Measurements from ENCODE around the gene EIF1.

Gene EIF1

DNA sequence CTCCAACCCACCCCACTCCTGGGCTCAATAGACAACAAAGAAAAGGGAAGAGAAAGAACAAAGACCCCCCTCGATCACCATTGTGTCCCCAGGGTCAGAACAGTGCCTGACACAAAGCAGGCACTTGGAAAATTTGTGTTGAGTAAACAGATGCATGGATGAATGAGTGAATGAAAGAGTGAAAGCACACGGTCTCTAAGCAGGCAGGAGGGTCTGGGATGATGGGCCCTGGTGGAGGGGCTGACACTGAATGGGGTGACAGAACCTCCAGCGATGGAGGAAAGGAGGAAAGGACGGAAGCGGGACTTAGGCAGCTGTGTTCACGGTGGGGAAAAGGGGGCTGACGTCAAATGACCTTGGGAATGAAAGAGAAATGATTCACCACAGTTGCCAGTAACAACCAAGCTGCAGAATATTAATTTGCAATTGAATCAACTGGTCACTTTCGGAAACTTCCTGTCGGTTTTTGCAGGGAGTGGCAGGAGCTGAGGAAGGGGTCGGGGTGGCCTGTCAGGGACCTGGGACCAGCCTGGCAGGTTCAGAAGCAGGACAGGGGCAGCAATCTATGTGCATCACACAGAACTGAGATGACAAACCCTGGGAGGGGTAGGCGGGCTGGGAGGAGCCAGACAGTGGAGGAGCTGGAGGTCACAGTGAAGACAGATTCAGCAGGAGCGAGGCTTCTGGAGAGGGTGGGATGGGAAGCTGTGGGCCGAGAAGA lies 16.7 kb downstream of the EIF1 start:
- no peak for DNase-seq

DNA sequence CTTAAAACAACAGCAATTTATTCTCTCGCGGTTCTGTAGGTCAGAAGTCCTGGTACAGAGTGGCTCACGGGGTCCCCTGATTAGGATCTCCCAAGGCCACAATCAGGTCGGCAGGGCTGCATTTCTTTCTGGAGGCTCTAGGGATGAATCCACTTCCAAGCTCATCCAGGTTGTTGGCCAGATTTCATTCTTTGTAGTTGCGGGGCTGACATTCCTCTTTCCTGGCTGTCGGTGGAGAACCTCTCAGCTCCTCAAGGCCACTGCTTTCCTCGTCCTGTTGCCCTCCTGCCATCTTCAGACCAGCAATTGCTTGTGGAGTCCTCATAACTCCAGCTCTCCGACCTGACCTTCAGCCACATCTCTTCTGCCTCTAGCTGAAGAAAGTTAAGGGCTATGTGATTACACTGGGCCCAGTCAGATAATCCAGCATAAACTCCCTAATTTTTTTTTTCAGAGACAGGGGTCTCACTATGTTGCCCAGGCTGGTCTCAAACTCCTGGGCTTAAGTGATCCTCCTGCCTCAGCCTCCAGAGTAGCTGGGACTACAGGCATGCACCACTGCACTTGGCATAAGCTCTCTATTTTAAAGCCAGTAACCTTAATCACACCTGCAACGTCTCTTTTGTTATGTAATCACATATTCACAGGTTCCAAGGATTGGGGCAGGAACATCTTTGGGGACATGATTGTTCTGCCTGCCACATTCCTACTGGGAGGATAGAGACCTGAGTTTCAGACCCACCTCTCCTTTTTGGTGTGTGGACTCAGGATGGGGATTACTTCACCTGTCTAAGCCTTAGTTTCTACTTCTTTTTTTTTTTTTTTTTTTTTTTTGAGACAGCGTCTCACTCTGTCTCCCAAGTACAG lies 19.4 kb downstream of the EIF1 start:
- no peak for DNase-seq

DNA sequence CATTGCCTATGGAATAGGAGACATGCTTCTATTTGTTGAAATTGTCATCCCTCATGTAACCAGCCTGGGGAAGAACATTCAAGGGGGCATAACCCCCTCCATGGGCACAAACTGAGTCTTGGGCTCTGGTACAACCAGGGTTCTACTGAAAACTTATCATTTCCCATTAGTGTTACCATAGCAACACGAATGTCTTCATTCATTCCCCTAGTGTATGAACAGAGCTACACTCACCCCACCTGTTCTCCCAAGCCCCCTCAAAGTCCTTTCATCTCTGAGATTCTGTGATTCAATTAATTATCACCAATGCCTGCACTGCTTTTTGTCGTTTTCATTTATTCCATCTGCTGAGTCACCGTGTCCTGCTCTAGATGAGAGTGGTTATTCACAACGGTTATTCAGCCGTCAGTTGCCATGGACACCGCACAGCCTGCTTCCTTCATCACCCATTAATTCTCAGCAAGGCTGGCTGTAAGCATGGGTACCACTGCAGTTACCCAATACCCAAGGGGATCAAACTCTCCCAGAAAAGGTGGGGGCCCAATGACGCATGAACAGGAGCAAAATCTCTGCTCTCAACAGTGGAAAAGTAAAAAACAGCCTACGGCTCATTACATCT lies 21.9 kb downstream of the EIF1 start:
- no peak for DNase-seq

DNA sequence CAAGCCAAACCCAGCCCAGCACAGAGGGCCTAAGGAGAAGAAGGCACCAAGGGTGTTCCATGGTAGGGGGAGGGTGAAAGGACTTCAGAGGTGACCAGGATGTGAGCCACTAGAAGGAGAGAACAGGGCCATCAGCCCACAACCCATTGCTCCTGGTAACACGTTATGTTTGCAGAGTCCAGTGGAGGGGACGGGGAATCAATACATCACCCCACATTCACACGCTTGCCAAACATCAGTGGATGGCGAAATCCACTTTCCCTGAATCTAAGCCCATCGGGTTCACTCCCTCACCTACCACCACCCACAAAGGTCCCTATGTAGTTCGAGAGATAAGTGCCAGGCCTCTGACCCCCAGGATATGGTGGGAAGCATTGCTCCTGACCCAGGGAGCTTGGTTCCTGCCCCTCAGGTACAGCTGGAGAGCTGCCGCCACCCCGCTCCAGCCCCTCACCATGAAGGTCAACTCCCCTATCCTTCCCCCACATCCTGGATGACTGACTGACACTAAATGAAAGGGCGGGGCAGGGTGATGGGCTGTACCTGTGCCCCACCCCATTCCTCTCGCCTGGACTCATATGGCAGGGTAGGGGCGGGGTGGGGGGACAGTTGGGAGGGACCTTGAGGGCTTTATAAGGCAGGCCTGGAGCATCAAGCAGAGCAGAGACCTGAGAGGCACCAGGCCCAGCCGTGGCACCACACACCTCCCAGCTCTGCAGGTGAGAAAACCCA lies 23.1 kb downstream of the EIF1 start, which contains the start of gene GAST:
Gene GAST, plus strand, starts transcription at position 663 of the 732 bp plus-strand sequence. CDS start 3,106 bp downstream, outside the sequence.
- DNase-seq, result no peak

DNA sequence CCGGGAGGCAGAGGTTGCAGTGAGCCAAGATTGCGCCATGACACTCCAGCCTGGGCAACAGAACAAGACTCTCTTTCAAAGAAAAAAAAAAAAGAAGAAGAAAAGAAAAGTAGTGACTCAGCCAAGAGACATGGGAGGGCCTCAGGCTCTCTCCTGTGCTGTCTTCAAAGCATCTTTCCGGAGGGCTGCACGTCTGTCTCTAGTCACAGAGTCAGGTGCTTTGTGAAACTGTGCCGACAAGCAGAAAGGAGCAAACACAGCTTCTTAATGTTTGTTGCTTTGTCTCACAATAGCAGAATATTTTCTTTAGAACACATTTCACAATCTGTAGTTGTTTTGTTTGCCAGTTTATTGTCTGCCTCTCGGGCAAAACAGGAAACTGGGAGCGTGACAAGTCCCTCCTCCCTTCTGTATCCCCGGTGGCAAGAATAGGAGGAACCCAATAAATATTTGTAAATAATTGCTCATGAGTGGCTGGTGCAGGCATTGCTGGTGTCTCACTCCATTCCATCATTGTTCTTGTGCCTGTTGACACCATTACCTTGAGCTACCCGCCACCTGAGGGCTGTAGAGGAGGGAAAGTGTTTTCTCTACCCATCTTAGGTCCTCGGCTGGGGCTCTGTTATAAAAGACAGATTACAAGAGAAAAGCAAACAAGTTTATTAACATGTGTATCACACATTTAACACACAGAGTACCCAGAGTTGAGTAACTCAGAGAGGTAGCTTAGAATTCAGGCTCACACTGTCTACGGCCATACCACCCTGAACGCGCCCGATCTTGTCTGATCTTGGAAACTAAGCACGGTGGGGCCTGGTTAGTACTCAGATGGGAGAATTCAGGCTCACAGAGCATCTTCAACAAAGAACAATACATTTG lies 29.0 kb downstream of the EIF1 start:
- no peak for DNase-seq

DNA sequence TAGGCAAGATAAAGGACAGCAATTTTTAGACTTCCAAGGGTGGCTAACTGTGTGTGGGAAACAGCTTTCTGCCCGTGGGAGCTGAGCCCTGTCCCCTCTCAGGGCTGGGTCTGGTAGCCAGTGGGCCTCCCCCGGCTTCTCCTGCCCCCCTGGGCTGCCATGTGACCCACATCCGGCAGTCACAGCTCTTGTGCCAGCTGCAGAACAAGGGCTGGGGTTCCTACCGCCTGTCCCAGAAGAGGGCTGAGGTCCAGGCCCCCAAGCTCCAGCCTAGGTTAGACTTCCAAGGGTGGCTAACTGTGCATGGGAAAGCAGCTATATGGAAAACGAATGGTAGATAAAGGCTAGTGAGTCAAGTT lies 29.6 kb downstream of the EIF1 start:
- no peak for DNase-seq

DNA sequence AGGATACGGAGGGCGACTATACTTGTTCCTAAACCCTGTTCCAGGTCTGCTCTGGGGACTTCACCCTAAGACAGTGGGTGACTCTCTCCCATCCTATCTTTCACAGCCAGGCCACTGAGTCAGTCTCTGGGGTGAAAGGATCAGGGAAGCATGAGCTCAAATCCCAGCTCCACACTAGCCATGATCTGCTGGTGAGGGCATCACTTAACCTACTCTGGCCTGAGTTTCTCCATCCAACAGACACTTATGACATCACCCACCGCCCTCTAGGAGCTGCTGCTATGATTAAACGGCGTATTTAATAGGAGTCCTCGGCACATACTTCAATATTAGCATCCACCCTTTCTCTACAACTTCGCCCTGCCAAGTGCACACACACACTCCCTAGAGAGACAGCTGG lies 33.5 kb downstream of the EIF1 start:
- DNase-seq, result no peak

DNA sequence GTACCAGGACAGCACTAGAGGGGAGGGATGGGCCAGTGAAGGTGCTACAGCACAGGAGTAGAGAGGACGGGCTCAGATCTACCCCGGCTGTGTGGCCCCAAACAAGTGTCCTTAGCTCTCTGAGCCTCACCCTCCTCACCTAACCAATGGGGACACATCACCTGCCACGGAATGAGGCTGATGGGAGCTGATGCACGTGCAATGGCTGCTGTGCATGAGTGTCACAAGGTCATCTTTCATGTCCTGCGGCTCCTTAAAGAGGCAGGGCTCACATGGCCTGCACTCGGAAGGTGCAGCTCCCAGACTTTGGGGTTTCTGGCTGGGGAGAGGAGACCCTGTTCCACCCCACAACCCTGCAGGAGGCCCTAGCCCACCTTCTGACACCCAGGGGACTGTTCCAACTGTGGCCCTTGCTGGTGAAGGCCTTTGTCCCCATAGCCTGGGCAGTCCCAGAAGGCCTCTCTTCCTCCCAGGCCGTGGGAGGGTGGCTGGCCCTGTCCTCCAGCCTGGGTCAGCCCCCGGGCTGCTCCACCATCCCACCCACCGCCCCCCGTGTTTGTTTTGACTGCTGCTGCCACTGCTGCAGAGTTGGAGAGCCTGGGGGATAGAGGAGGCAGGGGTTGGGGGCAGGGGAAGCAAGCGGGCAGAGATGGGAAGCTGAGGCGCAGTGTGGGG lies 35.3 kb downstream of the EIF1 start:
- no peak for DNase-seq

DNA sequence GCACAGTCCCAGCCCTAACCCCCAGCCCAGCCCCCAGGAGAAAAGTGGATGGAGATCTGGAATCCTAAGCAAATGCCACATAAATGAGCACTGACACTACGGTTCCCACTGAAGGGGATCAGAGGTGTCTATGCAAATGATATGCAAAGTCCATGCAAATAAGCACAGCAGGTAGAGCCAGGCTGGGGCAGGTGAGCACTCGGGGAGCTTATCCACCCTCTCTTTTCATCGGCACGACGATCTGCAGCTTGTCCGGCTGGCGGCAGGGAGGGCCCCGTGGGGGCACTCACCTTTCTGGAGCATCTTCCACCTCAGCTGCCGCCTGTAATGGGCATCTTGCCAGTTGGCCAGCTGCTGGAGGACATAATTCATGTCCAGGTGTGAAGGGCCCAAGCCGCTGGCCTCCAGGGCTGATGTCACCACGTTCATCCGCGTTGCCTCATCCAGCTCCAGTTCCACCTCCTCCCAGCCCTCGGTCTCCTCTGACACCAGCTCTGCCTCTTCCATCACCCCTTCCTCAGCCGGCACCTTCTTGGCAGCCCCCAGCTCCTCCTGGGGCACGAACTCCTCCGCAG lies 35.9 kb downstream of the EIF1 start:
- no peak for DNase-seq

DNA sequence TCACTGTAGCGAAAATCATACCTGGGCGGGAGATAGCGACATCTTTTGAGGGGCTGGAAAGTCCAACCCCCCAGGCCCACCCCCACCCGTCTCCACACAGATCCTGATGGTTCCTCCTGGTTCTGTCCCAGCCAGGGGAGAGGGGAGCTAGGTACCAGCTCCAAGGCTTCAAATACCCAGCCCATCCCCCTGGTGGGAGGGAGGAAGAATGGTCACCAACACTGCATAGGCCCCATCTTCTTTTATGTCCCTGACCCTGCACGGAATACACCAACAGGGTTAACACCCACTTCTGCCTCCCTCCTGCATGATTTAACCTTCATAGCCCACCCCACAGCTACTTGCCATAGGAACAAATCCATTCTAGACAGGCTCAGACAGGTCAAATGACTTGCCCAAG lies 36.4 kb downstream of the EIF1 start:
- no peak for DNase-seq

DNA sequence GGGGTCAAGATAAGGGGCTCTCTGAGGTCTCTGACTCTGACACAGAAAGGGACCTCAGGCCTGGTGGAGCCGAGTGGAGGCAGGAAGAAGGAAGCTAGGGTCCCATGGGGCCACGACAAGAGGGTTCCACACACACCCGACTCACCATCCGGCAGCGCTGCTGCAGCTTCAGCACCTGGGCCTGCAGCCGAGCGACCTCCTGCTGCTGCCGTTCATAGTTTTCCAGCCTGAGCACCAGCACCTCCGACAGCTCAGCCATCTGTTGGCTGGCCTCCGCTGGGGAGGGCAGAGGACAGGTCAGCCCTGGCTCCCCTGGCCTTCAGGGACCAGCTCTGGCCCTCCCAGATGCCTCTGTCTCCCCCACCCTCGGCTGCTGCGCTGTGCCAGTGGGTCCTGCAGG lies 39.4 kb downstream of the EIF1 start:
- no peak for DNase-seq

DNA sequence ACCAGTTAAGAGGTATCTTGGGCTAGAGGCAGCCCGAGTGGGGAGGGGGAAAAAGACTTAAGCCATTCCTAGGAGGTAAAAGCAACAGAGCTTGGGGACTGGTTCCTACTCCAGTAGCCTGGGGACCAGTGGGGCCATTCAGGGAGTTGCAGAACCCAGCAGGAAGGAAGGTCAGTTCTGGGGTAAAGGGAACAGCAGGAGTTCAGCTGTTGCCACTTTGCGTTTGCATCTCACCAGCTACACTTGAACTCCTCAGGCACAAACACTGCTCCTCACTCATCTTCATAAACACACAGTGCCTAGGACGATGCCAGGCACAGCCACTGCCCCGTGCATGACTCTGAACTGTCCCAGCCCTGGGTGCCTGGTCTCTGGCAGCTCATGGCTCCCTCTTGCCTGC lies 41.8 kb downstream of the EIF1 start:
- no peak for DNase-seq

DNA sequence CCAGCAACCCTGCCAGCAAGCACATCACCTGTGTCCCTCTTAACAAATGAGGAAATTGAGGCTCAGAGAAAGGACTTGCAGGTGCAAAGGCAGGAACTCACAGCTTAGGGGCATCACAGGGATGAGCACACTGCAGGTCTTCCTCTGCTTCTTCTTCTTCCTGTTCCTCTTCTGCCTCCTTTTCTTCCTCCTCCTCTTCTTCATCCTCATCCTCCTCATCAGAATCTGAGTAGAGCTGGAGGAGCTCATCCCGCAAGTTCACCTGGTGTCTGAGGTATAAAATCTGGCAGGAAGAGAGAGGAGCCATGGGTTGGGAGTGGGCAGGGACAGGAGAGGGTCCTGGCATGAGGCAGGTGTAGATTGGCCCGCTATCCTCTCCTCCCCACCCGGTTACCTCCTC lies 43.2 kb downstream of the EIF1 start:
- DNase-seq, result no peak

DNA sequence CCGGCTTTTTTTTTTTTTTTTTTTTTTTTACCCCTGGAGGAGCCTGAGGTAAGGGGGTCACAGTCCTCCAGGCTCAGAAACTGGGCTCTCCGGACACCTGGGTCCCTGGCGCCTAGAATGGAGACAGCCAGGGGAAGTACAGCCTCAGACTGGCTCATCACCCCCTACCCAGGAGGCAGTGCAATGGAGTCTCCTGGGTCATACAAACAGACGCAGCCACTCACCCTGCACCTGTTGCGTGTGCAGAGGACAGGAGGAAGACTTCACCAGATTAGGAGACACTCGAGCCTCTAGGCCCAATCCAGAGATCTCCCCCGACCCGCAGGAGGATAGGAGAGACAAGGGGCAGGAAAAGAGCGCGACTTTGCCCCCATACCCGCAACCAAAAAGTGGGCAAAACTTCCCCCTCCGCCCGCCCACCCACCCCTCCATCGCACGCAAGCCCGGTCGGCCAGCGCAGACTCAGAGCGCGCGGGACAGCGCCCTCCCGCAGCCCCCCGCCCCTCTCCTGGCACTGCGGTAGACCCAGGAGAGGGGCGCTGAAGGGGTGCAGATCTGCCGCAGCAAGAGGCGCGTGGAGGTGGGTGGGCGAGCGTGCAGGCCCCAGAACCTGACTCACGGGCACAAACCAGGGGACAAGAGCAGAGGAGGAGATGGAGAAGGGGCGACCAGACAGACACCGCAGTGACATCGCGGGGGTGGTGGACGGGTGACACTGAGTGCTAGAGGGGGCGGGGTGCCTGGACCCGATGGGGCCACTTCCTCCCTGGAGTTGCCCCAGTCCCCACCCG lies 44.9 kb downstream of the EIF1 start:
- DNase-seq, result no peak

DNA sequence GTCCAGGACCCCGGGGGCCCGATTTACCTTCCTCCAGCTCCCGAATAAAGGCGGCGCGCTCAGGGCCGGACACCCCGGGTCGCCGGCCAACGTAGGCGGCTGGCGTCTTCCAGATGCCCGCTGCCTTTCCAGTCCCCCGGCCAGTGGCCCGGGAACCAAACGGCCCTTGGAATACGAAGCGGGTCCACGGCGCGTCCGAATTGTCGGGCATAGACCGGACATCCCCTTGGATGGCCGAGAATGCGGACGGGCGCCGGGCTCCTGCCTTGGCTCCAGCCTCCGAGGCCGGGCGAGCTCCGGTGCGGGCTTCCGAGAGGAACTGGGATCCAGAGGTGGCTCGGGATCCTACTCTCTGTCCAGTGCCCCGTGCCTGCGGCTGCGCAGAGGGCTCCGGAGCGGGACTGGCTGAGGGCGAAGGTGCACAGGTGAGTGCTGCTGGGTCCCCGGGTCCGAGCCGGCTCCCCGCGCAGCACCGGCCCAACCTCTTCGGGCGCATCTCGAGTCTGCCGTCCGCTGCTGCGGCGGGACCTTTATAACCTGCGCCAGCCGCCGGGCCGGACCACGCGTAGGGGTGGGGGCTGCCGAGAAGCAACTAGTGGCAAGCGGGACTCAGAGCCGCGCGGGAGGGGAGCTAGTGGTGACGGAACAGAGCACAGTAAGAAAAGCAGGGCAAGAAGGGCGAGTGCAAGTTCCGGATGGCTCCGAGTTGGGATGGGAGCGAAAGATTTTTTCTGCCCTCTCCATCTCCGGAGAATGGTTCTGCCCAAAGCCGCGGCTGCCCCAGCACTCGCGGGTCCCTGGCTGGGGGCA lies 45.7 kb downstream of the EIF1 start, which contains the start of gene HAP1:
Gene HAP1, minus strand, starts transcription at position 505 of the 810 bp plus-strand sequence. Its CDS starts 9 bp downstream, at position 496.
- no peak for DNase-seq

DNA sequence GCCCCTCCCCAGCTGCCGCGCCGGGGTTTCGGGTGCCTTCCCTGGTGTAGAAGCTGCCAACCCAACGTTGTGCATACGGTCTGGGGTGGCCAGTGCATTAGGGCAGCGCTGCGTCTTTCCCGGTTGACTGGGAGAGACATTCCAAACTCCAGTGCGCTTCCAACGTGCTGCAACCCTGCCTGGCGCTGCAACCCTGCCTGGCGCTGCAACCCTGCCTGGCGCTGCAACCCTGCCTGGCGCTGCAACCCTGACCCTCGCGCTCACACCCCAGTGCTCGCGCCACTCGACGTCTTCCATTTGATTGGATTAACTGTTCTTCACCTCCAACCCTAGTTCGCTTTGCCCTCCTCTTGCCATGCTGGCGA lies 46.2 kb downstream of the EIF1 start:
- no peak for DNase-seq

DNA sequence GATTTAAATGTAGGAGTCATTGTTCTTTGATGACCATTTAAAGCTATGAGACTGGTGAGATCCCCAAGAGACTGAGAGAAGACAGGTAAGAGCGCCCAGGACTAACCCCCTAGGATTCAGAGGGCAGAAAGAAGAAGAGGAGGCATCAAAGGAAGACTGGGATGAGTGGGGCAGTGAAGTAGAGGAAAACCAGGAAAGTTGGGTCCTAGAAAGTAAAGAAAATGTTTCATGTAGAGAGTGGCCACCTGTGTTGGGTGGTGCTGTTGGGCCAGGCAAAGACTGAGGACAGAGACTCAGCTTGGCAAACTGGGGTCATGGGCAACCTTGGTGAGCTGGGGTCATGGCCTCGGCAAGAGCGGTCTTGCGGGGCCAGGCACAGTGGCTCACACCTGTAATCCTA lies 47.1 kb downstream of the EIF1 start:
- DNase-seq, result no peak

DNA sequence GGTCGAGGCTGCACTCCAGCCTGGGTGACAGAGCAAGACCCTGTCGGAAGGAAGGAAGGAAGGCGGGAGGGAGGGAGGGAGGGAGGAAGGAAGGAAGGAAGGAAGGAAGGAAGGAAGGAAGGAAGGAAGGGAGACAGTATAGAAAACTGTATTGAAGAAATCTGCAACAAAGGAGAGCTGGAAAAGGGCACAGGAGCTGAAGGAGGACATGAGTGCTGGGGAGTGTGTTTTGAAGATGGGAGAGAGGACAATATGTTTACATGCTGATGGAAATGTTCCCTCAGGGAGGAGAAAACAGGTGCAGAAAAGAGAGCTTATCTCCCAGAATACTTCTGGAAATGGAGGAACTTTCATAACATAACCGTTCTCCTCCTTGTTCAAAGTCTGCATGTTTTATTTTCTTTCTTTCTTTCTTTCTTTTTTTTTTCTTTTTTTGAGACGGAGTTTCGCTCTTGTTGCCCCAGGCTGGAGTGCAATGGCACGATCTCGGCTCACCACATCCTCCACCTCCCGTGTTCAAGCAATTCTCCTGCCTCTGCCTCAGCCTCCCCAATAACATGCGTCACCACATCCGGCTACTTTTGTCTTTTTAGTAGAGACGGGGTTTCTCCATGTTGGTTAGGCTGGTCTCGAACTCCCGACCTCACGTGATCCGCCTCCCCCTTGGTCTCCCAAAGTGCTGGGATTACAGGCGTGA lies 48.4 kb downstream of the EIF1 start:
- DNase-seq, result no peak

DNA sequence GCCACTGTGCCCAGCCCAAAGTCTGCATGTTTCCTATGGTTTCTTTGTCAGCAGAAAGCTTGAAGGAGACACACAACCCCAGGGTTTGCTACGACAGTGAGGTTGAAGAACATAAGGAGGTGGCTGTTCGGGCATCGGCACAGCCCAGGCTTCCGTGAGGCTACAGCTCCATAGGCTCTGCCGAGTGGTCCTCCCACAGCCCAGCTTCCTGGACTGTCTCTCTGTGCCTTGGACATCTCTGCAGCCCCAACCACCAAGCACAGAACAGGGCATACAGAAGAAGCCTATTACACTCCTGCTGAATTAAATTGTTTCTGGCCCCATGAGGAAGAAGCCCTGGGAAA lies 49.0 kb downstream of the EIF1 start:
- no peak for DNase-seq
